Measurements from ENCODE around the gene RBPMS2. TPM values are rescaled to one million over a fixed set of nuclear protein-coding genes. Genes with fewer than 3 reads are reported as not detected.

The RBPMS2 gene
- total RNA-seq, 4 donors from 2014 or later: 1.5 to 58.4 (median 6.4) TPM

DNA sequence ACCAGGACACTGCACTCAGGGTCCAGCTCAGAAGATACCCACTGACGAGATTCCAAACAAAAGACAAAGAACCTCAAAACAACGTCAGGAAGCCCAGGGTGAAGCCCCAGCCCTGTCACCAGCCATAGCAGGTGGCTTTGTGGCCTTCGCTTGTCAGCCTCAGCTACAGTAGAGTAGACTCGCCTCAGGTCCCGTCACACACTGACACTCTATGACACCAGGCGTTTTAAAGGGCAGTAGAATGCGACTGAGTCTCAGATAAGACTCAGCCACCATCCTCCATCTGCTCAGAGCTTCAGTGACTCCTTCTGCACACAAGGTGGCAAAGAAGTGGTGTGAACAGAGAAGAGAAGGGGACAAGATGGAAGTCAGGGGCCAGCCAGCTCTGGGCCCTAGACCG is 12.8 kb downstream of the RBPMS2 start:
- intact Hi-C loops (cut with DNase I; ENCODE audit: low total_unique reads): no loop called here
- DNase-seq: no peak
- TF ChIP-seq CTCF (IDR thresholded peaks at IDR 0.05): no peak
- no peak for TF ChIP-seq POLR2A (IDR thresholded peaks at IDR 0.05)
- H3K27me3 ChIP-seq: no peaks in the 10 kb centered on the region
- no peak overlapping the region for H3K4me3 ChIP-seq
- H3K36me3 ChIP-seq: no peaks in the 10 kb centered on the region
- H3K9me3 ChIP-seq: no peaks in the 10 kb centered on the region
- H3K4me1 ChIP-seq: no peaks in the 10 kb centered on the region
- H3K27ac ChIP-seq: peak overlapping the region; percentile 52 to 59

DNA sequence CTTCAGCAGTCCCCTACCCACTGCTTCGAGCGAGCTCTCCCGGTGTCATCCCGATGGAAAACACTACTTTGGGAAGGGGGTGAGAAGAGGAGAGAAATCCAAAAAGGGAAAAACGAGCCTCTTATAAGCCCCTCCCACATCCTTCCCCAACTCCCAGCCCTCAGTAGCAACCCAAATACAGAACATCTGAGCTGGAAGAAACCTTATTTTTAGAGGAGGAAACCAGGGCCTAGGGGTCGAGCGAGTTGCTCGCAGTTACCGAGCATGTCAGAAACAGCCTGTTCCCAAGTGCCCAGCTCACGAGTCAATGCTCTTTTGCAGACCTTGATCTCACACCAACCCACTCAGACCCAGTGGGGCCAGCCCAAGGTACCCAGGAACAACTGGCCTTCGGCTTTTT is 14.2 kb downstream of the RBPMS2 start:
- Histone ChIP-seq H3K27me3 (no peaks in the 10 kb centered on the region), H3K27ac (peak overlapping the region; percentile 52 to 59), H3K4me1 (no peaks in the 10 kb centered on the region), H3K4me3 (no peak overlapping the region), H3K36me3 (no peaks in the 10 kb centered on the region), H3K9me3 (no peaks in the 10 kb centered on the region)
- intact Hi-C loops (cut with DNase I; ENCODE audit: low total_unique reads): no loop called here
- TF ChIP-seq POLR2A (IDR thresholded peaks at IDR 0.05) (no peak), CTCF (IDR thresholded peaks at IDR 0.05) (no peak)
- no peak for DNase-seq

DNA sequence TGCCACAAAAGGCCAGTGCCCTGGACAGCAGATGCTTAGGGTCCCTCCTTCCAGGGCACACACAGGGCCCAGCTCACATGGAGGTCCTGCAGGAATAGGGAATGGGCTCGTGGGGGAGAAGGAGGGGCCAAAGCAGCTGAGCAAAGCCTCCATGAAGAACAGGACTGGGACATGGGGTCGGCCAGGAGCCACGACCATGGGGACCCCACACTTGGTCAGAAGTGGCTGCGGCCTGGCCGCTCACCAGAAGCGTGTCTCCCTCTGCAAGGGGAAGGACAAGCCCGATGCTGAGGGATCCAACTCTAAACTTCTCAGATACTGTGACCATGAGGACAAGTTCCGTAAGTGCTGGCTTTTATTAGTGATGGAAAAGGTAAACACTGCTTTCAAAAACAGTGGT is 15.3 kb downstream of the RBPMS2 start:
- H3K27ac ChIP-seq: peak overlapping the region; percentile 52 to 59
- intact Hi-C loops (cut with DNase I; ENCODE audit: low total_unique reads): no loop called here
- no peaks in the 10 kb centered on the region for H3K4me1 ChIP-seq

DNA sequence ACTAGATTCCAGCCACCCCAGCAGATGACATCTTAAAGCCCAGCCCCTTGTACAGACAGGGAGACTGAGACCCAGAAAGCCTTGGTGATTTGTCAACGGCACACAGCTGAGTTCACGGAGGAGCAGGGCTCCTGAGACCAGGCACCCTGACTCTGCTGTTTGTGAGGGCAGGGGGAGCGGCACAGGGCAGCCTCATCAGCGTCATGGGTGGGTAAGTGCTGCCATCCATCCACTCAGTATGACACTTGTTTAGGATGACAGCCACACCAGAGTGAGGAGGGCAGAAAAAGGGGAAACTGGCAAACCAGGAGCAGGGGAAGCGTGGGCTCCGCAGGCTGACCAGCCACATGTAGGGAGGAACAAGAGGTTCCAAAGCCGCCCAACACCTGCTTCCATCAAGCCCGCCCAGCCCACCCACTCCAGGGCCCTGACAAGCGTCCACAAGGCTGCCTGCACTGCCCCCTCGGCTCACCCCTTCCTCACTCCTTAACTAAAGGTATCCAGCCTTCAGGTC is 19.9 kb downstream of the RBPMS2 start:
- Histone ChIP-seq H3K36me3 (no peaks in the 10 kb centered on the region), H3K4me3 (no peak overlapping the region), H3K4me1 (no peaks in the 10 kb centered on the region), H3K9me3 (no peaks in the 10 kb centered on the region), H3K27ac (peak overlapping the region; percentile 41 to 44), H3K27me3 (no peaks in the 10 kb centered on the region)
- intact Hi-C loops (cut with DNase I; ENCODE audit: low total_unique reads): no loop called here
- TF ChIP-seq CTCF (IDR thresholded peaks at IDR 0.05) (no peak), POLR2A (IDR thresholded peaks at IDR 0.05) (no peak)
- DNase-seq: no peak

More for the DNA sequence above, 15.3 kb downstream of the RBPMS2 start:
- H3K36me3 ChIP-seq: no peaks in the 10 kb centered on the region
- no peak overlapping the region for H3K4me3 ChIP-seq
- H3K27me3 ChIP-seq: no peaks in the 10 kb centered on the region
- no peaks in the 10 kb centered on the region for H3K9me3 ChIP-seq
- no peak for TF ChIP-seq CTCF (IDR thresholded peaks at IDR 0.05)
- TF ChIP-seq POLR2A (IDR thresholded peaks at IDR 0.05): no peak
- no peak for DNase-seq

- intact Hi-C loops (cut with DNase I; ENCODE audit: low total_unique reads): no loop called here
- no peaks in the 10 kb centered on the region for H3K4me1 ChIP-seq
- DNase-seq: no peak
- H3K27ac ChIP-seq: peak overlapping the region; percentile 41 to 44
- H3K27me3 ChIP-seq: no peaks in the 10 kb centered on the region
- H3K4me3 ChIP-seq: no peak overlapping the region
- H3K9me3 ChIP-seq: no peaks in the 10 kb centered on the region
- no peaks in the 10 kb centered on the region for H3K36me3 ChIP-seq
- no peak for TF ChIP-seq POLR2A (IDR thresholded peaks at IDR 0.05)
- TF ChIP-seq CTCF (IDR thresholded peaks at IDR 0.05): no peak
These were observed 20.5 kb downstream of the RBPMS2 start for GRCh38 chr15:64754663-64755426.

All from uterus (tissue), 4 donors.